Kidney (tissue), 14 donors: ENCODE measurements around the gene FCN2. TPM values are rescaled to one million over a fixed set of nuclear protein-coding genes. Genes with fewer than 3 reads are reported as not detected.
A peak's percentile ranks its signal among the peaks of the same experiment; 100 is the strongest.

ENCODE experiments used
- DNase-seq, 5 donors: peaks; one replicate each; pipeline ENCODE4 v3.0.0-alpha.2; 2013 to 2020
- FAIRE-seq: peaks from 2 replicates; lab custom pipeline; 2012; peaks lifted over from hg19 to GRCh38; lab: Jason Lieb, UNC
- H3K27ac ChIP-seq, 2 donors: one replicate each; pipeline ENCODE4 v1.7.0; 2013; ENCODE audit warnings: low read depth in 2 of 2, low read length in 2 of 2, inconsistent platforms in 1 of 2
- H3K27me3 ChIP-seq: one replicate; pipeline ENCODE4 v1.7.1; 2013; ENCODE audit warnings: low read length, inconsistent platforms; ENCODE audit not compliant: control insufficient read depth, insufficient read depth
- H3K36me3 ChIP-seq, 3 donors: one replicate each; pipeline versions ENCODE4 v1.7.0 to v1.7.1; 2013; ENCODE audit warnings: low read length in 3 of 3, control low read depth in 1 of 3, inconsistent platforms in 1 of 3; ENCODE audit not compliant: insufficient read depth in 3 of 3, control insufficient read depth in 2 of 3
- H3K4me1 ChIP-seq, 3 donors: one replicate each; pipeline versions ENCODE4 v1.7.0 to v1.7.1; 2013; ENCODE audit warnings: low read length in 3 of 3, inconsistent platforms in 1 of 3, low read depth in 1 of 3; ENCODE audit not compliant: control insufficient read depth in 2 of 3, insufficient read depth in 2 of 3
- H3K4me3 ChIP-seq, 3 donors: one replicate each; pipeline versions ENCODE4 v1.7.0 to v1.8.1; 2013; ENCODE audit warnings: low read length in 3 of 3, control low read depth in 1 of 3, inconsistent platforms in 1 of 3
- H3K9ac ChIP-seq, 3 donors: one replicate each; pipeline versions ENCODE4 v1.7.0 to v1.7.1; 2013; ENCODE audit warnings: low read length in 3 of 3, control low read depth in 1 of 3, inconsistent platforms in 1 of 3
- H3K9me3 ChIP-seq, 3 donors: one replicate each; pipeline versions ENCODE4 v1.7.0 to v1.7.1; 2013; ENCODE audit warnings: low read length in 3 of 3, control low read depth in 1 of 3, inconsistent platforms in 1 of 3; ENCODE audit not compliant: control insufficient read depth in 2 of 3, insufficient read depth in 1 of 3
- CTCF ChIP-seq: IDR thresholded peaks from 3 replicates; pipeline ENCODE4 v1.5.1; 2012; ENCODE audit warnings: mild to moderate bottlenecking, moderate library complexity, borderline replicate concordance; ENCODE audit not compliant: insufficient read depth; ENCODE audit errors: extremely low read depth
- intact Hi-C: fragments of 100-400 bp; cut with DNase I; formaldehyde crosslinking; loops from one replicate; pipeline ENCODE4 v1.11.1; 2022
- polyA plus RNA-seq: library from polyadenylated mRNA; stranded (reverse); fragments of 350-450 nt; fragmentation: Illumina TruSeq; extraction: RNeasy Lipid Tissue Mini Kit (QIAGEN cat#74804); gene quantifications from one replicate; pipeline ENCODE4 v1.2.3, GENCODE V29; 2014; ENCODE audit warnings: low read depth, low replicate concordance; ENCODE audit not compliant: insufficient read depth
- total RNA-seq: library from RNA; stranded (reverse); fragmentation: NEBNext Ultra II Directional; extraction: Animal tissue kit (Norgen Biotek cat#: 25700); gene quantifications from one replicate; pipeline ENCODE4 v1.2.1, GENCODE V29; 2021
- donor health status: control.
- donor health status: control.
- donor health status: control.
- donor health status: control.
- donor health status: control.
- donor health status: DM: yes; HTN: yes; CAD: no.
- donor health status: Normal renal cell carcinoma (clear cell type).

The FCN2 gene
- total and polyA plus RNA-seq, 2 donors from 2014 or later = 2.8 to 3.6 TPM

DNA sequence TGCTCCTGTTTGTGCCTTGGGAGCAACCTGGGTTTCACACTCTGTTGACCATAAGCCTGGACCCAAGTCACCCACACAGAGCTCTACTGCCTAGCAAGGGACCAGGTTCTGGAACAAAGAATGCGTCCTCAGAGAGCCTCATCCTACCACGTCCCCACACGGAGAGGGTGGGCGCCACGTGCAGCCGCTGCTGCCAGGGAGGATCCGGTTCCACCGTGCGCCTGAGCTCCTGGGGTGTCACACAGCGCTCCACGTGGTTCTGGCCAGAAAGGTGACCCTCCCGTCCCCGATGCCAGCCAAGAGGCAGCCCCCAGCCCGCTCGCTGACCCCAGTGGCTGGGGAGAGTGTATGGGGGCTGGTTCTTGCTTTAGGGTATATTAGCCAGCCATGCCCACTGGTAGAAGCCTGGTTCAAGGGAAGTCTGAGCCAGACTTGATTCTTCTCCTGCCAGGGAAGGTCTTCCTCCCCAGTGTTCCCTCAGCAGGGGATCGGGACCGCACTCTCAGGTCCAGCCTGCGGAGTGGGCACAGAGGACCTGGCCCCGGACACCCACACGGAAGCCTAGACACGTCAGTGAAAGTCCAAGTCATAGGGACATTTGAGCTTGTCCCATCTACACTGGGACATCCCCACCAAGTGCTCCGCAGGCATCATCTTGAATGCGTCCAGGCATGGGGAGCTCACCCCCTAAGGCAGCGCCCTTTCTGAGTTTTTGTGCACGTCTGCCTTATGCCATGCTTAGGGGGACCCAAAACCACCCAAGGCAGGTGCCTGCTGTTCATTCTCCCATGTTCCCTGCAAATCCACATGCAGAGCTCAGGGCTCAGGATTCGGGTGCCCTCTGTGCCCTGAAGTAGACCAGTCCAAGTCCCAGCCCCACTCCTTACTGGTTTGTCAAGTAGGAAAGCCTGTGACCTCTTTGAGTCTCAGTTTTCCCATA lies 34.7 kb downstream of the FCN2 start:
- no peak overlapping the region for H3K27ac ChIP-seq
- H3K9me3 ChIP-seq = peaks cover 0 to 11% (median 6%) of the 10 kb centered on the region in 3 donors
- no peaks in the 10 kb centered on the region for H3K27me3 ChIP-seq
- intact Hi-C loops = no loop called here
- TF ChIP-seq CTCF = no peak
- DNase-seq = peak in 1 of 5 donors; percentile 6
- FAIRE-seq = no peak
- no peak overlapping the region for H3K4me3 ChIP-seq
- no peaks in the 10 kb centered on the region for H3K36me3 ChIP-seq
- no peaks in the 10 kb centered on the region for H3K4me1 ChIP-seq
- H3K9ac ChIP-seq = no peak overlapping the region

- FAIRE-seq = no peak
- Histone ChIP-seq H3K4me3 (no peak overlapping the region), H3K27me3 (no peaks in the 10 kb centered on the region)
These were observed 35.6 kb downstream of the FCN2 start for GRCh38 chr9:134916161-134916665.

DNA sequence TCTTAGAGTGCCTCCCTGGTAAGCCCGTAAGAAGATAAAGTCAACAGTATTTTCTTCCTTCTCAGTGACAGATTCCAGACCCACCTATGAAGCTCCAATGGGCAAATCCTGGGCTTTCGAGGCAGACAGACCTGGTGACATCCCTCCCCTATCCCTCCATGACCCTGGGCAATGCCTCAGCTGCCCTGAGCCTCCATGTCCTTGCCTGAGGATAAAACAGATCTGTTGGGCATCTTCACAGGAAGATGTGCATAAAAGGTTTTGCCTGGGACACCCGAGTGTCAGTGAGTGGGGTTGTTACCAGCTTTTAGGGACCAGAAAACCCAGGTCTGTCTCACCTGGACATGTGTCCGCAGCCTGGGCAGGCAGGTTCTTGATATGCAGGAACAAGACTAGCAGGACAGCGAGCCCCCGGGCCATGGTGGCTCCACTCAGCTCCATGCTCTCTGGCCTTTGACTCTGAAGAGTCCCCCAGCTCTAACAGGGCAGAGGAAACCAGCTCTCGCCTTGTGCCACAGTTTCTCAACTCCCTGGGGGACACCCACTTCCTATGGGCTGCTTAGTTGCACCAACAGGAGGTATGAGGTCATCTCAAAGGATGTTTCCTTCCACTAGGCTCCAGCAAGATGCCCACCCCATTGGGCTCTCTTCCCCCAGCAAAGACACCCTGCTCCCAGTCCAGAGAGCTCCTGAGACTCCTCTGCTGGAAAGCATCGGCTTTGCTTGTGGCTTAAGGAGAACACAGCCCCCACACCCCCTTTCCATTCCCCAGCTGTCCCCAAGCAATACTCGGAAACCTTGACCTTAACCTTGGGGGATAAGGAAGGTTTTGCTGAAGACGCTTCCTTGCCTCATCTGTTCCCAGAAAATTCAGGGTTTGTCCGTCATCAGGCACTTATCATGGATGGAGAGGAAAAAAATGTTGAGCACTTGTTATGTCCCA lies 37.1 kb downstream of the FCN2 start, which contains the start of gene FCN1:
Gene FCN1, minus strand, starts transcription at position 482 of the 943 bp plus-strand sequence. Its CDS starts 41 bp downstream, at position 441.
- TF ChIP-seq CTCF = no peak
- intact Hi-C loops = no loop called here
- Histone ChIP-seq H3K4me1 (no peaks in the 10 kb centered on the region), H3K36me3 (no peaks in the 10 kb centered on the region), H3K27ac (no peak within 1 kb of the TSS), H3K9me3 (peaks cover 0 to 11% (median 6%) of the 10 kb centered on the region in 3 donors), H3K27me3 (no peaks in the 10 kb centered on the region), H3K4me3 (no peak within 1 kb of the TSS), H3K9ac (no peak within 1 kb of the TSS)
- DNase-seq (peak in 1 of 5 donors; percentile 2), FAIRE-seq (no peak)

More at GRCh38 chr9:134916161-134916665, 35.6 kb downstream of the FCN2 start:
- peaks cover 0 to 11% (median 6%) of the 10 kb centered on the region in 3 donors for H3K9me3 ChIP-seq
- H3K36me3 ChIP-seq = no peaks in the 10 kb centered on the region
- H3K4me1 ChIP-seq = no peaks in the 10 kb centered on the region
- TF ChIP-seq CTCF = no peak
- intact Hi-C loops = no loop called here
- peak in 1 of 5 donors; percentile 1 for DNase-seq
- no peak overlapping the region for H3K9ac ChIP-seq
- H3K27ac ChIP-seq = no peak overlapping the region
